K562 (cell line): ENCODE measurements around the gene ATXN1. TPM values are rescaled to one million over a fixed set of nuclear protein-coding genes. Genes with fewer than 3 reads are reported as not detected.
A peak's percentile ranks its signal among the peaks of the same experiment; 100 is the strongest.

Experiments used
- CHAMP1 ChIP-seq: fragments of 450-650 bp; IDR thresholded peaks from 2 replicates; pipeline ENCODE4 v1.6.1; 2016; ENCODE audit warnings: mild to moderate bottlenecking
- DIDO1 ChIP-seq: fragments of 450-650 bp; IDR thresholded peaks from 2 replicates; pipeline ENCODE4 v1.6.1; 2016; ENCODE audit warnings: low read depth, missing biosample characterization, missing genetic modification characterization
- ETV1 ChIP-seq: fragments of 450-650 bp; conservative IDR thresholded peaks from 2 replicates; pipeline ENCODE4 v1.6.1; 2016; ENCODE audit warnings: missing genetic modification characterization, control low read depth, low read depth, missing compliant biosample characterization
- FOXJ2 ChIP-seq: fragments of 200-800 bp; sonication (Bioruptor generic); IDR thresholded peaks from 2 replicates; pipeline ENCODE4 v1.6.1; 2016; ENCODE audit warnings: missing genetic modification characterization, missing compliant biosample characterization
- FOXK2 ChIP-seq, 2 experiments: fragments of 450-650 bp; IDR thresholded peaks in 1 of 2; conservative IDR thresholded peaks in 1 of 2; 2 replicates each; pipeline ENCODE4 v1.6.1; 2016; ENCODE audit warnings: low read depth in 2 of 2, mild to moderate bottlenecking in 1 of 2
- HBP1 ChIP-seq: fragments of 450-650 bp; formaldehyde crosslinking; IDR thresholded peaks from 2 replicates; pipeline ENCODE4 v1.4.0; 2022; ENCODE audit warnings: missing genetic modification characterization
- HEY1 ChIP-seq: fragments of 250-450 bp; sonication (Bioruptor Pico); IDR thresholded peaks from 2 replicates; pipeline ENCODE4 v1.5.0; 2020; ENCODE audit warnings: mild to moderate bottlenecking, moderate library complexity, borderline replicate concordance
- KDM1A ChIP-seq, 2 experiments: fragments of 450-650 bp; IDR thresholded peaks; 2 replicates each; pipeline ENCODE4 v1.6.1; 2016; ENCODE audit warnings: mild to moderate bottlenecking in 2 of 2
- KHSRP ChIP-seq: fragments of 450-650 bp; IDR thresholded peaks from 2 replicates; pipeline ENCODE4 v1.6.1; 2017
- KLF16 ChIP-seq: IDR thresholded peaks from 2 replicates; pipeline ENCODE4 v1.6.1; 2016; ENCODE audit warnings: antibody characterized with exemption
- MAZ ChIP-seq, 2 experiments: fragments of 450-650 bp in 1 of 2; sonication (generic) in 1 of 2; formaldehyde crosslinking; IDR thresholded peaks in 1 of 2; conservative IDR thresholded peaks in 1 of 2; 2 replicates each; pipeline versions ENCODE4 v1.4.0 to v1.5.0; 2020; ENCODE audit warnings: mild to moderate bottlenecking in 1 of 2, missing genetic modification reagents in 1 of 2
- NCOR1 ChIP-seq: fragments of 450-650 bp; IDR thresholded peaks from 2 replicates; pipeline ENCODE4 v1.6.1; 2016; ENCODE audit warnings: mild to moderate bottlenecking, moderate library complexity
- NFIC ChIP-seq: fragments of 450-650 bp; IDR thresholded peaks from 2 replicates; pipeline ENCODE4 v1.6.1; 2017; ENCODE audit warnings: mild to moderate bottlenecking, inconsistent platforms
- POLR2AphosphoS5 ChIP-seq: IDR thresholded peaks from 2 replicates; pipeline ENCODE4 v1.6.1; 2011; ENCODE audit warnings: mild to moderate bottlenecking, low read depth, low read length, moderate library complexity; ENCODE audit not compliant: control insufficient read depth, insufficient read depth
- RUNX1 ChIP-seq: sonication (generic); IDR thresholded peaks from 2 replicates; pipeline ENCODE4 v1.6.1; 2016; ENCODE audit warnings: antibody characterized with exemption, low read depth
- SMAD4 ChIP-seq: fragments of 250-450 bp; sonication (Bioruptor Pico); conservative IDR thresholded peaks from 2 replicates; pipeline ENCODE4 v1.8.0; 2021; ENCODE audit warnings: inconsistent platforms, mild to moderate bottlenecking, moderate library complexity
- SUPT5H ChIP-seq: fragments of 450-650 bp; IDR thresholded peaks from 2 replicates; pipeline ENCODE4 v1.6.1; 2016
- THRAP3 ChIP-seq: fragments of 450-650 bp; IDR thresholded peaks from 2 replicates; pipeline ENCODE4 v1.6.1; 2016; ENCODE audit warnings: mild to moderate bottlenecking, inconsistent platforms, borderline replicate concordance
- TRIM24 ChIP-seq, 2 experiments: fragments of 450-650 bp; IDR thresholded peaks; 2 replicates each; pipeline ENCODE4 v1.6.1; 2016
- ZBTB2 ChIP-seq: fragments of 450-650 bp; IDR thresholded peaks from 2 replicates; pipeline ENCODE4 v1.6.1; 2016; ENCODE audit warnings: antibody characterized with exemption
- ZNF175 ChIP-seq: fragments of 200-800 bp; sonication (Bioruptor generic); IDR thresholded peaks from 2 replicates; pipeline ENCODE4 v1.6.1; 2016; ENCODE audit warnings: low read depth, mild to moderate bottlenecking, missing genetic modification characterization, missing compliant biosample characterization
- ZNF707 ChIP-seq: fragments of 250-450 bp; sonication (Bioruptor Pico); conservative IDR thresholded peaks from 2 replicates; pipeline ENCODE4 v1.8.0; 2022; ENCODE audit warnings: inconsistent platforms, mild to moderate bottlenecking, moderate library complexity
- polyA plus RNA-seq, 8 experiments: library from polyadenylated mRNA; depleted of rRNA in 4 of 8; stranded (reverse) in 5 of 8; unstranded in 3 of 8; fragments of >200 nt; fragmentation: Nextera tagmentation in 2 of 8; fragmentation: Illumina TruSeq in 1 of 8; extraction: Ambion mirVana in 2 of 8; extraction: Trizol in 1 of 8; gene quantifications; 2 replicates each; pipeline versions ENCODE4 v1.2.1 to v1.2.3, GENCODE V29; 2011 to 2014; ENCODE audit warnings: inconsistent platforms in 1 of 8, missing spikeins in 1 of 8
- total RNA-seq, 7 experiments: library from RNA; depleted of rRNA in 6 of 7; stranded (reverse); fragments of >200 nt in 6 of 7; fragmentation: Illumina TruSeq in 2 of 7; extraction: Trizol in 2 of 7; gene quantifications; 2 replicates each; pipeline versions ENCODE4 v1.2.1 to v1.2.3, GENCODE V29; 2011 to 2021; ENCODE audit warnings: low replicate concordance in 1 of 7
- TF ChIP-seq, protein P1 (sequence below): fragments of 450-650 bp; IDR thresholded peaks from 2 replicates; pipeline ENCODE4 v1.6.1; 2016; ENCODE audit warnings: low read depth, mild to moderate bottlenecking, moderate library complexity

The ATXN1 gene
- total and polyA plus RNA-seq, 9 of the 15 experiments (the other 6 are each of a cell fraction or from before 2014, with no cell fraction given), result under 0.01 to 1.2 (median 0.58) TPM

GRCh38 chr6:16263464-16264099, 497.7 kb downstream of the ATXN1 start (continued):
- TF ChIP-seq, protein P1, sequence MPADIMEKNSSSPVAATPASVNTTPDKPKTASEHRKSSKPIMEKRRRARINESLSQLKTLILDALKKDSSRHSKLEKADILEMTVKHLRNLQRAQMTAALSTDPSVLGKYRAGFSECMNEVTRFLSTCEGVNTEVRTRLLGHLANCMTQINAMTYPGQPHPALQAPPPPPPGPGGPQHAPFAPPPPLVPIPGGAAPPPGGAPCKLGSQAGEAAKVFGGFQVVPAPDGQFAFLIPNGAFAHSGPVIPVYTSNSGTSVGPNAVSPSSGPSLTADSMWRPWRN, result peak; percentile 75; the same call in 1 of the 2 replicates
- TF ChIP-seq HBP1 (CRISPR knock-in tag) (peak; percentile 46; the same call in 1 of the 2 replicates), KHSRP (peak; percentile 89), DIDO1 (tag) (peak; percentile 77), POLR2AphosphoS5 (peak; percentile 42; the same call in 1 of the 2 replicates), KLF16 (peak; percentile 83), FOXJ2 (tag) (peak; percentile 55; the same call in 1 of the 2 replicates), MAZ (CRISPR knock-in tag; conservative IDR thresholded peaks at IDR 0.05 in 1 of 2, IDR thresholded peaks at IDR 0.05 in 1 of 2) (0 out of 4 replicates have a peak, but pooled peaks of 1 of the 2 experiments have one; percentile 27), THRAP3 (peak; percentile 85; the same call in 1 of the 2 replicates), TRIM24 (IDR thresholded peaks at IDR 0.05) (peak; percentile 97 to 98), CHAMP1 (peak; percentile 88; the same call in 1 of the 2 replicates), FOXK2 (conservative IDR thresholded peaks at IDR 0.05 in 1 of 2, IDR thresholded peaks at IDR 0.05 in 1 of 2; ENCODE audit: low read depth in 2 of 2) (peak in 1 of 2 experiments; percentile 43; a peak in 1 of 4 replicates), HEY1 (CRISPR knock-in tag) (peak; percentile 38; the same call in 1 of the 2 replicates), SMAD4 (CRISPR knock-in tag) (peak; percentile 49; the same call in 1 of the 2 replicates), KDM1A (IDR thresholded peaks at IDR 0.05) (peak; percentile 93), NFIC (peak; percentile 90), ZNF707 (0 out of 2 replicates have a peak, but pooled peaks have one; percentile 5), ZBTB2 (peak; percentile 86), ETV1 (peak; percentile 16; the same call in 1 of the 2 replicates), NCOR1 (peak; percentile 99), SUPT5H (peak; percentile 44; the same call in 1 of the 2 replicates), RUNX1 (0 out of 2 replicates have a peak, but pooled peaks have one; percentile 25), ZNF175 (peak; percentile 51; the same call in 1 of the 2 replicates)
